SK-N-SH (cell line): ENCODE data around the gene BMP4. TPM values are rescaled to one million over a fixed set of nuclear protein-coding genes. Genes with fewer than 3 reads are reported as not detected.

Experiments
- CTCF ChIA-PET: fragments of 300-600, 350-600 bp; formaldehyde crosslinking; extraction: SDS; loops from one replicate; lab custom pipeline; 2021; lab: Yijun Ruan, JAX
- POLR2A ChIA-PET: fragments of 350-600 bp; sonication (Branson Sonifier 250); formaldehyde crosslinking; extraction: SDS; loops from one replicate; lab custom pipeline; 2020; ENCODE audit warnings: antibody characterized with exemption, inconsistent platforms; lab: Yijun Ruan, JAX
- DNase-seq: peaks from one replicate; pipeline ENCODE4 v3.0.0; 2012
- H2AFZ ChIP-seq: fragments of 200-600 bp; sonication (generic); 2 replicates; pipeline ENCODE4 v1.8.1; 2016; ENCODE audit warnings: antibody characterized with exemption, mild to moderate bottlenecking, low read depth
- H3F3A ChIP-seq: fragments of 200-600 bp; sonication (generic); replicated peaks from 2 replicates; pipeline ENCODE3; 2016; ENCODE audit warnings: antibody characterized with exemption, mild to moderate bottlenecking; ENCODE audit not compliant: insufficient read depth
- H3K27ac ChIP-seq, 2 experiments: fragments of 200-500 bp in 1 of 2; fragments of 200-600 bp in 1 of 2; sonication (Bioruptor generic) in 1 of 2; sonication (generic), shearing (Covaris generic) in 1 of 2; 2 replicates each; pipeline versions ENCODE4 v1.5.1 to v1.6.1; 2014 to 2016; ENCODE audit warnings: low read depth in 2 of 2, inconsistent platforms in 1 of 2, low read length in 1 of 2, mild to moderate bottlenecking in 1 of 2, mixed read lengths in 1 of 2
- H3K27me3 ChIP-seq: fragments of 200-600 bp; sonication (generic), shearing (Covaris generic); 2 replicates; pipeline ENCODE4 v1.6.1; 2016; ENCODE audit warnings: mixed run types; ENCODE audit not compliant: insufficient read depth
- H3K36me3 ChIP-seq, 2 experiments: fragments of 200-500 bp in 1 of 2; fragments of 200-600 bp in 1 of 2; sonication (Bioruptor generic) in 1 of 2; sonication (generic) in 1 of 2; replicated peaks in 1 of 2; 2 replicates each; pipeline versions ENCODE3 to v1.5.1; 2014 to 2016; ENCODE audit warnings: low read length in 1 of 2, mild to moderate bottlenecking in 1 of 2; ENCODE audit not compliant: insufficient read depth in 2 of 2, control insufficient read depth in 1 of 2
- H3K4me1 ChIP-seq, 2 experiments: fragments of 200-500 bp in 1 of 2; fragments of 200-600 bp in 1 of 2; sonication (Bioruptor generic) in 1 of 2; sonication (generic), shearing (Covaris generic) in 1 of 2; 2 replicates each; pipeline versions ENCODE4 v1.5.1 to v1.6.1; 2014 to 2016; ENCODE audit warnings: low read depth in 1 of 2, low read length in 1 of 2, mixed run types in 1 of 2; ENCODE audit not compliant: insufficient read depth in 2 of 2, control insufficient read depth in 1 of 2
- H3K4me2 ChIP-seq: fragments of 200-600 bp; sonication (generic), shearing (Covaris generic); 2 replicates; pipeline ENCODE4 v1.6.1; 2017; ENCODE audit warnings: mixed run types
- H3K4me3 ChIP-seq, 2 experiments: fragments of 200-500 bp in 1 of 2; fragments of 200-600 bp in 1 of 2; sonication (Bioruptor generic) in 1 of 2; sonication (generic), shearing (Covaris generic) in 1 of 2; 2 replicates each; pipeline versions ENCODE4 v1.5.1 to v1.8.1; 2014 to 2016; ENCODE audit warnings: low read depth in 2 of 2, inconsistent platforms in 1 of 2, low read length in 1 of 2, mild to moderate bottlenecking in 1 of 2, mixed read lengths in 1 of 2, moderate library complexity in 1 of 2
- H3K79me2 ChIP-seq: fragments of 200-600 bp; sonication (generic); 2 replicates; pipeline ENCODE4 v1.8.1; 2017; ENCODE audit warnings: mild to moderate bottlenecking; ENCODE audit not compliant: insufficient read depth
- H3K9ac ChIP-seq: fragments of 200-600 bp; sonication (generic); 2 replicates; pipeline ENCODE4 v1.6.1; 2017; ENCODE audit warnings: mixed run types
- H3K9me2 ChIP-seq: fragments of 200-600 bp; sonication (generic); 2 replicates; pipeline ENCODE4 v1.6.1; 2017; ENCODE audit warnings: mixed run types
- H3K9me3 ChIP-seq: fragments of 200-600 bp; sonication (generic); 2 replicates; pipeline ENCODE4 v1.6.1; 2017; ENCODE audit warnings: mixed run types, mild to moderate bottlenecking, moderate library complexity
- H4K20me1 ChIP-seq: fragments of 200-600 bp; sonication (generic); 2 replicates; pipeline ENCODE4 v1.6.1; 2017; ENCODE audit warnings: mild to moderate bottlenecking, mixed run types; ENCODE audit not compliant: insufficient read depth
- ELF1 ChIP-seq: IDR thresholded peaks from 2 replicates; pipeline ENCODE4 v1.4.0; 2012
- EP300 ChIP-seq, 2 experiments: IDR thresholded peaks; 2 replicates each; pipeline versions ENCODE4 v1.4.0 to v1.6.1; 2012; ENCODE audit warnings: borderline replicate concordance in 1 of 2, low read depth in 1 of 2, low read length in 1 of 2
- EZH2phosphoT487 ChIP-seq: fragments of 200-600 bp; sonication (generic); IDR thresholded peaks from 2 replicates; pipeline ENCODE4 v1.6.1; 2017; ENCODE audit warnings: low read depth, mixed run types, mild to moderate bottlenecking, antibody characterized with exemption, moderate library complexity, borderline replicate concordance
- FOXJ3 ChIP-seq: sonication (generic); formaldehyde crosslinking; IDR thresholded peaks from 2 replicates; pipeline ENCODE4 v1.5.1; 2020; ENCODE audit warnings: mild to moderate bottlenecking, missing genetic modification reagents
- GABPA ChIP-seq: IDR thresholded peaks from 2 replicates; pipeline ENCODE4 v1.4.0; 2012; ENCODE audit warnings: low read depth, mild to moderate bottlenecking
- RCOR1 ChIP-seq: fragments of 150-350 bp; IDR thresholded peaks from 2 replicates; pipeline ENCODE4 v1.6.1; 2017; ENCODE audit warnings: antibody characterized with exemption, low read length
- REST ChIP-seq: IDR thresholded peaks from 2 replicates; pipeline ENCODE4 v1.6.1; 2012; ENCODE audit warnings: mild to moderate bottlenecking, low read depth, low read length, moderate library complexity
- RFX5 ChIP-seq: IDR thresholded peaks from 2 replicates; pipeline ENCODE4 v1.6.1; 2012; ENCODE audit warnings: mild to moderate bottlenecking, improper control_type of control experiment, low read length
- TCF12 ChIP-seq: IDR thresholded peaks from 2 replicates; pipeline ENCODE4 v1.4.0; 2012
- YY1 ChIP-seq: IDR thresholded peaks from 2 replicates; pipeline ENCODE4 v1.4.0; 2012; ENCODE audit warnings: low read depth, mild to moderate bottlenecking
- whole genome bisulfite sequencing: methylation state at CpG from one replicate; pipeline ENCODE4 v1.1.6; 2017; ENCODE audit warnings: low lambda C conversion rate; 5-methylcytosine and 5-hydroxymethylcytosine counted together
- polyA plus RNA-seq, 3 experiments: library from polyadenylated mRNA; depleted of rRNA; stranded (reverse); fragments of >200 nt; gene quantifications; 2 replicates each; pipeline ENCODE4 v1.2.3, GENCODE V29; 2012
- TF ChIP-seq, protein P1 (sequence below): fragments of 150-350 bp; IDR thresholded peaks from 2 replicates; pipeline ENCODE4 v1.6.1; 2017; ENCODE audit warnings: antibody characterized with exemption, low read length, low read depth, borderline replicate concordance
- TF ChIP-seq, protein P2 (sequence below): fragments of 150-350 bp; IDR thresholded peaks from 2 replicates; pipeline ENCODE4 v1.6.1; 2016; ENCODE audit warnings: mild to moderate bottlenecking, low read depth, low read length

The BMP4 gene
- polyA plus RNA-seq, 1 of the 3 experiments (the other 2 are of a cell fraction), result not detected

- no peaks in the 10 kb centered on the region for H3K36me3 ChIP-seq
- no peaks in the 10 kb centered on the region for H3K9me3 ChIP-seq
- H3K79me2 ChIP-seq, result no peaks in the 10 kb centered on the region
- CTCF ChIA-PET, result interaction anchor here (1.4 kb wide), 1 partner anchor 227 kb away, joined by 4 read pairs; no protein-coding TSS in a partner anchor
- TF ChIP-seq, protein P1, sequence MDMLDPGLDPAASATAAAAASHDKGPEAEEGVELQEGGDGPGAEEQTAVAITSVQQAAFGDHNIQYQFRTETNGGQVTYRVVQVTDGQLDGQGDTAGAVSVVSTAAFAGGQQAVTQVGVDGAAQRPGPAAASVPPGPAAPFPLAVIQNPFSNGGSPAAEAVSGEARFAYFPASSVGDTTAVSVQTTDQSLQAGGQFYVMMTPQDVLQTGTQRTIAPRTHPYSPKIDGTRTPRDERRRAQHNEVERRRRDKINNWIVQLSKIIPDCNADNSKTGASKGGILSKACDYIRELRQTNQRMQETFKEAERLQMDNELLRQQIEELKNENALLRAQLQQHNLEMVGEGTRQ, result no peak
- TF ChIP-seq RCOR1, result no peak
- TF ChIP-seq EZH2phosphoT487, result no peak
- TF ChIP-seq GABPA, result no peak
- TF ChIP-seq YY1, result no peak
- no peak for TF ChIP-seq EP300 (IDR thresholded peaks at IDR 0.05; ENCODE audit: borderline replicate concordance in 1 of 2, low read depth in 1 of 2, low read length in 1 of 2)
- no peak for TF ChIP-seq REST
- TF ChIP-seq RFX5, result no peak
- no peak for TF ChIP-seq ELF1
- no peak for TF ChIP-seq TCF12
- TF ChIP-seq, protein P2, sequence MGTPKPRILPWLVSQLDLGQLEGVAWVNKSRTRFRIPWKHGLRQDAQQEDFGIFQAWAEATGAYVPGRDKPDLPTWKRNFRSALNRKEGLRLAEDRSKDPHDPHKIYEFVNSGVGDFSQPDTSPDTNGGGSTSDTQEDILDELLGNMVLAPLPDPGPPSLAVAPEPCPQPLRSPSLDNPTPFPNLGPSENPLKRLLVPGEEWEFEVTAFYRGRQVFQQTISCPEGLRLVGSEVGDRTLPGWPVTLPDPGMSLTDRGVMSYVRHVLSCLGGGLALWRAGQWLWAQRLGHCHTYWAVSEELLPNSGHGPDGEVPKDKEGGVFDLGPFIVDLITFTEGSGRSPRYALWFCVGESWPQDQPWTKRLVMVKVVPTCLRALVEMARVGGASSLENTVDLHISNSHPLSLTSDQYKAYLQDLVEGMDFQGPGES, result no peak
- no peak for TF ChIP-seq FOXJ3 (CRISPR knock-in tag)
- H3K27me3 ChIP-seq, result peaks cover 89% of the 10 kb centered on the region
- H3F3A ChIP-seq, result no peaks in the 10 kb centered on the region
- H3K27ac ChIP-seq, result no peak overlapping the region
- DNase-seq, result no peak
- H3K9ac ChIP-seq, result no peak overlapping the region
- H3K4me1 ChIP-seq, result peaks cover 0 to 2% of the 10 kb centered on the region in 2 experiments; a peak in 1 of 4 replicates
- no peaks in the 10 kb centered on the region for H4K20me1 ChIP-seq
- POLR2A ChIA-PET, result no interaction called here
- no peaks in the 10 kb centered on the region for H3K9me2 ChIP-seq
- no peak overlapping the region for H3K4me3 ChIP-seq
- WGBS, result 17% methylated on average over 6 of the region's 6 CpGs
- H3K4me2 ChIP-seq, result no peak overlapping the region
- no peak overlapping the region for H2AFZ ChIP-seq
Measured at GRCh38 chr14:53948205-53948884, 8.3 kb downstream of the BMP4 start.
